OCI-LY3 (cell line): ENCODE measurements around the gene LYPD6.

Source experiments
- EZH2phosphoT487 ChIP-seq: fragments of 200-600 bp; shearing (Covaris generic); IDR thresholded peaks from 2 replicates; pipeline ENCODE4 v1.6.1; 2018; ENCODE audit warnings: antibody characterized with exemption, mixed run types, low read depth
- TF ChIP-seq, protein P1 (sequence below): fragments of 200-600, 300-600 bp; sonication (generic); IDR thresholded peaks from 2 replicates; pipeline ENCODE4 v1.5.1; 2014; ENCODE audit warnings: antibody characterized with exemption, low read length, low read depth

- TF ChIP-seq, protein P1, sequence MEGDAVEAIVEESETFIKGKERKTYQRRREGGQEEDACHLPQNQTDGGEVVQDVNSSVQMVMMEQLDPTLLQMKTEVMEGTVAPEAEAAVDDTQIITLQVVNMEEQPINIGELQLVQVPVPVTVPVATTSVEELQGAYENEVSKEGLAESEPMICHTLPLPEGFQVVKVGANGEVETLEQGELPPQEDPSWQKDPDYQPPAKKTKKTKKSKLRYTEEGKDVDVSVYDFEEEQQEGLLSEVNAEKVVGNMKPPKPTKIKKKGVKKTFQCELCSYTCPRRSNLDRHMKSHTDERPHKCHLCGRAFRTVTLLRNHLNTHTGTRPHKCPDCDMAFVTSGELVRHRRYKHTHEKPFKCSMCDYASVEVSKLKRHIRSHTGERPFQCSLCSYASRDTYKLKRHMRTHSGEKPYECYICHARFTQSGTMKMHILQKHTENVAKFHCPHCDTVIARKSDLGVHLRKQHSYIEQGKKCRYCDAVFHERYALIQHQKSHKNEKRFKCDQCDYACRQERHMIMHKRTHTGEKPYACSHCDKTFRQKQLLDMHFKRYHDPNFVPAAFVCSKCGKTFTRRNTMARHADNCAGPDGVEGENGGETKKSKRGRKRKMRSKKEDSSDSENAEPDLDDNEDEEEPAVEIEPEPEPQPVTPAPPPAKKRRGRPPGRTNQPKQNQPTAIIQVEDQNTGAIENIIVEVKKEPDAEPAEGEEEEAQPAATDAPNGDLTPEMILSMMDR: no peak
- no peak for TF ChIP-seq EZH2phosphoT487
Measured at GRCh38 chr2:149329068-149329467, 1.3 kb upstream of the LYPD6 start.
